Neural cell (in vitro differentiated cells): Measurements from ENCODE around the gene CAMK2D. TPM values are rescaled to one million over a fixed set of nuclear protein-coding genes. Genes with fewer than 3 reads are reported as not detected.

Experiments
- H2AFZ ChIP-seq: fragments of 200-600, 300-800 bp; sonication (generic), shearing (Covaris generic); 2 replicates; pipeline ENCODE4 v1.6.0; 2014; ENCODE audit warnings: low read depth, mild to moderate bottlenecking, antibody characterized with exemption, low read length, moderate library complexity
- H3F3A ChIP-seq: fragments of 200-600 bp; shearing (Covaris generic); 2 replicates; pipeline ENCODE4 v1.6.1; 2016; ENCODE audit warnings: mild to moderate bottlenecking, moderate library complexity, mixed read lengths, antibody characterized with exemption, low read length; ENCODE audit not compliant: insufficient read depth, poor library complexity, severe bottlenecking
- H3K27ac ChIP-seq: fragments of 200-600, 300-800 bp; sonication (generic), shearing (Covaris generic); 2 replicates; pipeline ENCODE4 v1.5.1; 2014; ENCODE audit warnings: mild to moderate bottlenecking, low read length, moderate library complexity
- H3K27me3 ChIP-seq: fragments of 300-800, 200-600 bp; sonication (generic), shearing (Covaris generic); 2 replicates; pipeline ENCODE4 v1.6.0; 2014; ENCODE audit warnings: mild to moderate bottlenecking, low read depth, low read length, moderate library complexity; ENCODE audit not compliant: insufficient read depth
- H3K36me3 ChIP-seq: fragments of 300-800, 200-600 bp; sonication (generic), shearing (Covaris generic); 2 replicates; pipeline ENCODE4 v1.5.1; 2014; ENCODE audit warnings: mild to moderate bottlenecking, antibody characterized with exemption, low read length, moderate library complexity; ENCODE audit not compliant: insufficient read depth
- H3K4me2 ChIP-seq: fragments of 300-800, 200-600 bp; sonication (generic), shearing (Covaris generic); 2 replicates; pipeline ENCODE4 v1.6.0; 2014; ENCODE audit warnings: mild to moderate bottlenecking, low read length
- H3K4me3 ChIP-seq: fragments of 300-800, 200-600 bp; sonication (generic), shearing (Covaris generic); 2 replicates; pipeline ENCODE4 v1.5.1; 2014; ENCODE audit warnings: mild to moderate bottlenecking, low read length, moderate library complexity
- H3K79me2 ChIP-seq: fragments of 200-600 bp; shearing (Covaris generic); replicated peaks from 2 replicates; pipeline ENCODE4 v1.6.0; 2014; ENCODE audit warnings: mild to moderate bottlenecking, low read length, moderate library complexity; ENCODE audit not compliant: insufficient read depth
- H3K9ac ChIP-seq: fragments of 300-800, 200-600 bp; sonication (generic), shearing (Covaris generic); 2 replicates; pipeline ENCODE4 v1.6.1; 2016; ENCODE audit warnings: mild to moderate bottlenecking, low read length, mixed read lengths
- H3K9me2 ChIP-seq: fragments of 200-600 bp; shearing (Covaris generic); 2 replicates; pipeline ENCODE4 v1.6.1; 2016; ENCODE audit warnings: mild to moderate bottlenecking, low read length, mixed read lengths; ENCODE audit not compliant: insufficient read depth
- H3K9me3 ChIP-seq: fragments of 200-600, 300-800 bp; sonication (generic), shearing (Covaris generic); 2 replicates; pipeline ENCODE4 v1.6.1; 2016; ENCODE audit warnings: mild to moderate bottlenecking, mixed run types, low read length, moderate library complexity, mixed read lengths
- H4K20me1 ChIP-seq: fragments of 200-600 bp; shearing (Covaris generic); 2 replicates; pipeline ENCODE4 v1.6.1; 2016; ENCODE audit warnings: mild to moderate bottlenecking, mixed run types; ENCODE audit not compliant: insufficient read depth
- CTCF ChIP-seq: fragments of 450-650 bp; IDR thresholded peaks from 2 replicates; pipeline ENCODE4 v1.5.1; 2014; ENCODE audit warnings: antibody characterized with exemption, mild to moderate bottlenecking, moderate library complexity; ENCODE audit not compliant: poor library complexity, severe bottlenecking
- EP300 ChIP-seq: fragments of 450-650 bp; conservative IDR thresholded peaks from 2 replicates; pipeline ENCODE4 v1.6.1; 2014; ENCODE audit warnings: antibody characterized with exemption, mild to moderate bottlenecking, moderate library complexity; ENCODE audit not compliant: poor library complexity, severe bottlenecking
- EZH2 ChIP-seq: fragments of 200-600, 300-800 bp; shearing (Covaris generic), sonication (generic); IDR thresholded peaks from 2 replicates; pipeline ENCODE4 v1.6.1; 2014; ENCODE audit warnings: antibody characterized with exemption, low read length, borderline replicate concordance, mild to moderate bottlenecking; ENCODE audit not compliant: insufficient read depth, poor library complexity, severe bottlenecking
- MXI1 ChIP-seq: fragments of 450-650 bp; conservative IDR thresholded peaks from 2 replicates; pipeline ENCODE4 v1.6.1; 2014; ENCODE audit warnings: antibody characterized with exemption, mild to moderate bottlenecking; ENCODE audit not compliant: poor library complexity, severe bottlenecking
- POLR2AphosphoS5 ChIP-seq: IDR thresholded peaks from 2 replicates; pipeline ENCODE4 v1.6.1; 2012
- RAD21 ChIP-seq: fragments of 450-650 bp; conservative IDR thresholded peaks from 2 replicates; pipeline ENCODE4 v1.6.1; 2014; ENCODE audit warnings: antibody characterized with exemption, mild to moderate bottlenecking, moderate library complexity
- REST ChIP-seq: IDR thresholded peaks from 2 replicates; pipeline ENCODE4 v1.6.1; 2012; ENCODE audit warnings: borderline replicate concordance
- SMC3 ChIP-seq: fragments of 450-650 bp; conservative IDR thresholded peaks from 2 replicates; pipeline ENCODE4 v1.6.1; 2014; ENCODE audit warnings: antibody characterized with exemption, mild to moderate bottlenecking, moderate library complexity; ENCODE audit not compliant: poor library complexity
- TAF1 ChIP-seq: IDR thresholded peaks from 2 replicates; pipeline ENCODE4 v1.6.1; 2012; ENCODE audit warnings: low read depth
- polyA plus RNA-seq: library from polyadenylated mRNA; depleted of rRNA; stranded (reverse); fragments of >200 nt; gene quantifications from 2 replicates; pipeline ENCODE4 v1.2.3, GENCODE V29; 2014

Gene CAMK2D
- polyA plus RNA-seq, 1 donor from 2014 or later = 27.1 TPM

- no peaks in the 10 kb centered on the region for H3K27me3 ChIP-seq
- H3F3A ChIP-seq = no peaks in the 10 kb centered on the region
- H3K9ac ChIP-seq = no peak overlapping the region
- no peak overlapping the region for H3K4me3 ChIP-seq
- no peak overlapping the region for H3K4me2 ChIP-seq
- no peak for TF ChIP-seq SMC3
- TF ChIP-seq RAD21 = no peak
- TF ChIP-seq MXI1 = no peak
- TF ChIP-seq EP300 = no peak
- no peak for TF ChIP-seq TAF1
- no peak for TF ChIP-seq REST
- no peak for TF ChIP-seq POLR2AphosphoS5
- no peak for TF ChIP-seq EZH2
- TF ChIP-seq CTCF = no peak
- H2AFZ ChIP-seq = no peak overlapping the region
- no peaks in the 10 kb centered on the region for H3K79me2 ChIP-seq
- H3K9me3 ChIP-seq = no peaks in the 10 kb centered on the region
- no peaks in the 10 kb centered on the region for H3K9me2 ChIP-seq
- H3K27ac ChIP-seq = no peak overlapping the region
- no peaks in the 10 kb centered on the region for H4K20me1 ChIP-seq
- H3K36me3 ChIP-seq = no peaks in the 10 kb centered on the region
Observed at GRCh38 chr4:113644398-113644797, 117.1 kb downstream of the CAMK2D start.

- TF ChIP-seq EZH2 (no peak), TAF1 (no peak), EP300 (no peak), CTCF (no peak), SMC3 (no peak), REST (no peak), RAD21 (no peak), POLR2AphosphoS5 (no peak), MXI1 (no peak)
- H3K27me3 ChIP-seq = no peaks in the 10 kb centered on the region
- H3K36me3 ChIP-seq = no peaks in the 10 kb centered on the region
- no peaks in the 10 kb centered on the region for H4K20me1 ChIP-seq
- no peaks in the 10 kb centered on the region for H3K79me2 ChIP-seq
- H3K27ac ChIP-seq = no peak overlapping the region
- no peak overlapping the region for H3K4me3 ChIP-seq
- H3K9me3 ChIP-seq = no peaks in the 10 kb centered on the region
- H2AFZ ChIP-seq = no peak overlapping the region
- H3F3A ChIP-seq = no peaks in the 10 kb centered on the region
- no peaks in the 10 kb centered on the region for H3K9me2 ChIP-seq
- no peak overlapping the region for H3K4me2 ChIP-seq
- no peak overlapping the region for H3K9ac ChIP-seq
Observed at GRCh38 chr4:113643505-113643904, 118.0 kb downstream of the CAMK2D start.
